Islet precursor cell (in vitro differentiated cells): ENCODE measurements around the gene NOS1AP.

Experiments used
- DNase-seq: peaks from one replicate; pipeline ENCODE4 v3.0.0-alpha.2; 2018

The NOS1AP gene

GRCh38 chr1:162224267-162224666, 154.8 kb downstream of the NOS1AP start:
- no peak for DNase-seq

DNA sequence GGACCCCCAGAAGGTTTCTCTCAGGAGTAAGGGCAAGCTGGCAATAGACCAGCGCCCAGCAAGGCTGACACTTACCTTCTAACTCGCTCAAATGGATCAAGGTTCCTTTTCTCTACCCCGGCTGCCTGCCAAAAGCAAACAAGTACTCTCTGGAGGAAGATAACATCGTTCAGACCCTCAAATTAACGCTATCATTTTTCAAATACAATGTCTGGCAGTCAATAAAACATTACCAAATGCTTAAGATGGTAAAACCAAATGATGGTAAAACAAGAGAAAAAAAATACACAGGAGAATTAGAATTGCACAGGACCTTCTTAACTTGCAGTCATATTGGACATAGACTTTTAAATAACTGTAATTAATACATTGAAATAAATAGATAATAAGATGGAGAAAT, 159.1 kb downstream of the NOS1AP start:
- DNase-seq: no peak

DNA sequence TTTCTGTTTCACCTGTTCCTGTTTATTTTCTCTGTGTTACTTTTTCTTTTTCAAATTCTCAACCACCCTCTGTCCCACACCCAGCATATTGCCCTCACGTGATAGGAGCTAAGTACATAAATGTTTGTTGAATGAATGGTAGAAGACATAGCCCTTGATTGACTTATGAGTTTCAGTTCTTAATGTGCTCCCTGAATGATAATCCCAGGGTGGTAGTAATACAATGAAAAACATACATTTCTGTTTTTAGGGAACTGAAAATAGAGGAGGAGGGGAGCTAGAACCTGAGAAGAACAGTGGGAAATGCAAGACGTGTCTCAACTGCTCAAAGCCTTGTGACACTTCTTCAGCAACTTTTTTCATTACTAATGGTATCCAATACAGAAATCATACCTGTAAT, 160.1 kb downstream of the NOS1AP start:
- DNase-seq: no peak

DNA sequence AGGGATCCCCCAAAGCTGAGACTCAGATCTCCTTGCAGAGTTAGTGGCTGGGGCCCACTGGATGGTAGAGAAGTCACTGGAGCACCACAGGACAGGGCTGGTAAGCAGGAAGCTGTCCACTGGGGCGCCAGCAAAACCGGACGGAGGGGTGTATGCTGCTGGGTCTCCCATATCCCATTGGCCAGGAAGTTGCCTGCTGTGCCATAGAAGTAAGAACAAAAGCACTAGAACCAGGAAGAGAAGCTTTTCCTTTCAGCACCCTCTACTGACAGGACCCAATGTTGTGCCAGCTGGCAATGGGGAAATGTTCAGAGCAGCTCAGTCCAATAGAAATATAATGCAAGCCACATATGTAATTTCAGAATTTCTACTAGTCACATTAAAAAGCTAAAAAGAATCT, 160.6 kb downstream of the NOS1AP start:
- peak; percentile 61 for DNase-seq

DNA sequence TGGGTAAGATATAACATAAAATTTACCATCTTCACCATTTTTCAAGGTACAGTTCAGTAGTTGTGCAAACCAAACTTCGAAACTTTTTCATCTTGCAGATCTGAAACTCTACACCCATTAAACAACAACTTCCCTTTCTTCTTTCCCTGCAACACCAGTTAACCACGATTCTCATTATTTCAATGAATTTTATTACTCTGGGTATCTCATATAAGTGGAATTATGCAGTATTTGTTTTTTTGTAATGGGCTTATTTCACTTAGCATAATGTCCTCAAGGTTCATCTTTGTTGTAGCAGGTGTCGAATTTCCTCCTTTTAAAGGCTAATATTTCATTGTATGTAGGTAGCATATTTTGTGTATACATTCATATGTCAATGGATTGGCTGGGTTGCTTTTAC, 161.0 kb downstream of the NOS1AP start:
- no peak for DNase-seq

DNA sequence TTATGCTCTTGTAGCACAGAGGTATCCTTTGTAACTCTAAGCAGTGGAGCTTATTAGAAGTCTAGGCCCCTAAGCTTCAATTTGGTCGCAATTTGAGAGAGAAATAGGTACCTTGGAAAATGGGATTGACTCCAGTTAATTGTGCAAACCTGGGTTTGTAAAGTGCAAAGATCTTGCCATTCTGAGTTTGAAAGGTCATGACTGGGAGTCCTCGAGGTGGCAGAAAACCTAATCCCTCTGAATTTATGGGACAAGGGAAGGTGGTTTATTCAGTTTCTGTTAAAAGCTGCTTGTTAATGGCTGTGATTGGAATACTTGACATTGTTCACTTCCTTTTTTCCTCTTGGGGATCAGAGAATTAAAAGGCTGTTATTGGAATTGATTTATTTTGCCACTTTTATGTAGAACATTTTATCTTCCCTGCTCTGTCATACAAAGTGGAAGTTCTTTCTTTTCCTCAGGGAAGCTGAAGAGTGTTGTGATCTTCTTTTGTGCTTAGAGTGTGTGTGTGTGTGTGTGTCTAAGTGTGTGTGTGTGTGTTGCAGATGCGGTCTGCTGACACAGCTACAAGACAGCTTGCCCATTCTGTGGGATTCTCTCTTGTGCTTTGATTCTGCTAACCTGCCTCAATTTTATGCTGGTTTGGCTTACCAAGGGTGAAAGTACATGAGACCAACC, 162.7 kb downstream of the NOS1AP start:
- DNase-seq: no peak

DNA sequence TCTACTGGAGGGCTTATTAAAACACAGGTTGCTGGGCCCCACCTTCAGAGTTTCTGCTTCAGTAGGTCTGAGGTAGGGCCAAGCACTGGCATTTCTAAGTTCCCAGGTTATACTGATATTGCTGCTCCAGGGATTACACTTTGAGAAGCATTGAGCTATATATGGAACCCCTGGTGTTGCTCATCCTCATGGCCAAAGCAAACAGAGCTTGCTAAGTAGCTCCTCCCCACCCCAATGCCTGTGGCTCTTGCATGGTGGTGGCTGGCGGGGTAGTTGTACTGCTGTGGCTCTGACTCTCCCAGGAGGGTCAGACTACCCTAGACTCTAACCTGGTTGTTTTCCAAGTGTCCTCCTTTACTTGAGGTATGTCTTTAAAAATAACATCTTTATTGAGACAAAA, 163.6 kb downstream of the NOS1AP start:
- DNase-seq: no peak

DNA sequence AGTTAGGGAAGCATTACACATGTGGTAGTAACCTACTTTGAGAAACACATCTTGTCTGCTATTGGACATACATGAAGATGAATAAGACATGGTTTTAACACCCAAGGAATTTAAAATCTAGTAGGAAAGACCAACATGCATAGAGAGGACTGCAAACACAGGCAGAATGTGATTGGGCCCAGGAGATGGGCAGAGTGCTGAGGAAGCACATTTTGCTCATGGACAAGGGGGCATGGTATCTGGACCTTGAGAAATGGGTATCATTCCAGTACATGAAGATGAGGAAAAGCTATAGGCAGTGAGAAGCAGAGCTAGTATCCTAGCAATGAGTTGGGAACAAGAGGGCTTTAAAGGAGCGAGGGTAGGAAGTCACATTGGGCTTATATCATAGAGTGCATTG, 164.4 kb downstream of the NOS1AP start:
- DNase-seq: no peak

DNA sequence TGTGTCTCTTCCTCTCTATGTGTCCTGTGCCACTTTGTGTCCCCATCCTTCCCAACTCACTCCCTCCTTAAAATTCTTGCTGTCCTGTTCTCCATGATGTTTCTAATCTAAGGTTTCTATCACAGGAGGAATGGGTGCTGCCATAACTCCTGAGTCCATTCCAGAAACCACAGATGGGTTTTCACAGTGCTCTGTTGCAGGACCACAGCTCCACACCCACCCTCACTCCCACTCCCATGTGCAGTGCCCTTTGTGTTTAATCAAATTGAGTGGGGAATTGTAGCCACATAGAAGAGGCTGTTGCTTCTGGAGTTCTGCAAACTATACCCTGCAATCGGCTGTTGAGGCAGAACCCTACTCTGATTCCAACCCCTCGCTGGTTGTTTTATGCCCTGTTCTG, 165.1 kb downstream of the NOS1AP start:
- no peak for DNase-seq

DNA sequence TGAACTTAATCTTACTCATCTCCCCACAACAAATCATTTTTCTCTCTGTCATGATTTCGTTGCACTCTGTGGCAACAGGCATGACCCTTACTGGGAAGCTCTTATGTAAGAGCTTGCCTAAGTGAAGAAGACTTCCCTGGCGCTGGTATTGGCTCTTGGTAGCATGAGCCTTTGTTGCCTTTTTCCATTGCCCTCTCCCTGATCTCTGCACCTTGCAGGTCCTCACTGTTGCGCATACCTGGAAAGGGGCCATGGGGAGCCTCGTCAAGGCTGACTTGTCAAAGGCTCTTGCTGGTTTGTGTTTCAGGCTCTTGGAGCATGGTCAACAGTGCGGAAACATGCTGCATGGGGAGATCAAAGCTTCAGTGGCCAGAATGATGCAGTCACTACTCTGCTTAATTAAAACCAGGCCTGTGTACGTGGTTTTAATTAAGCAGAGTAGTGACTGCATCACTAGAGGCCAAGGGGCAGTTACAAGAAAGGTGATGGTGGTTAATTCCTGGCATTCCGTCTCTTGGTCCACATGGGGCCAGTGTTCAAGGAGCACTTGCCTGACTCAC, 165.8 kb downstream of the NOS1AP start:
- DNase-seq: peak; percentile 62

- DNase-seq: no peak
Observed at GRCh38 chr1:162236201-162236600, 166.7 kb downstream of the NOS1AP start.

DNA sequence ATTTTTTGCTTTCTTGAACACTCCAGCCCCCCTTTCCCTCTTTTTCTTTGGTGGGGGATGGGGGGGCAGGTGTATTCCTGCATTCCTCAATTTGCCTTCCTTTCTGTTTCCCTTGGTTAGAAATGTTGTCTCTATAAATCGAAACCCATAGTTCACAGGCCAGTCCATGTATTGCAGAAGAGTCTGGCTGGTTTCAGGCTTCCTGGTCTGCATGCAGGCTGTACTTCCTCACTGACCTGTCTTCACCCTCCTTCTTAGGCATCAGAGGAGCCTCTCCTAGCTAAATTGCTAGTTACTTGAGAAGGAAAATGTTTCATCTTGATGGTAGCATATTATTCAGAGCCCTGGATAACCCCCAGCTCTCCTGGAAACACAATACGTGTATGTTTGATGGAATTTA, 167.1 kb downstream of the NOS1AP start:
- no peak for DNase-seq

DNA sequence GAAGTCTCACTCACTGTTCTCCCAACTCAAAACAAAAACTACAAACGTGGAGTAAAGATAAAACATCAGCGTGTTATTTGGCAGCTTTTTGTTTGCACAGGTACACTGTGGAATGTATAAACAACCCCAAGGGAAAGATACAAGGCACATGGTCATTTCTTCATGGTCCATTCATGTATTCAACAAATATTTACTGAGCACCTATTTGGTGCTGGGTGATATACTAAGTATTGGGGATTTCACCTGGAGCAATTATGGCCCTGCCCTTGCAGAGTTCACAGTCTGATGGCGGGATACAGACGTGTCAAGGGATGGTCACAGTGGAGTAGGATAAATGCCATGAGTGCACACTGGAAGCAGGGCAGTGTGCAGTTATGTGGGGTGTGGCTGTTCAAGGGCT, 171.1 kb downstream of the NOS1AP start:
- DNase-seq: no peak

- no peak for DNase-seq
Observed at GRCh38 chr1:162242804-162243203, 173.3 kb downstream of the NOS1AP start.

DNA sequence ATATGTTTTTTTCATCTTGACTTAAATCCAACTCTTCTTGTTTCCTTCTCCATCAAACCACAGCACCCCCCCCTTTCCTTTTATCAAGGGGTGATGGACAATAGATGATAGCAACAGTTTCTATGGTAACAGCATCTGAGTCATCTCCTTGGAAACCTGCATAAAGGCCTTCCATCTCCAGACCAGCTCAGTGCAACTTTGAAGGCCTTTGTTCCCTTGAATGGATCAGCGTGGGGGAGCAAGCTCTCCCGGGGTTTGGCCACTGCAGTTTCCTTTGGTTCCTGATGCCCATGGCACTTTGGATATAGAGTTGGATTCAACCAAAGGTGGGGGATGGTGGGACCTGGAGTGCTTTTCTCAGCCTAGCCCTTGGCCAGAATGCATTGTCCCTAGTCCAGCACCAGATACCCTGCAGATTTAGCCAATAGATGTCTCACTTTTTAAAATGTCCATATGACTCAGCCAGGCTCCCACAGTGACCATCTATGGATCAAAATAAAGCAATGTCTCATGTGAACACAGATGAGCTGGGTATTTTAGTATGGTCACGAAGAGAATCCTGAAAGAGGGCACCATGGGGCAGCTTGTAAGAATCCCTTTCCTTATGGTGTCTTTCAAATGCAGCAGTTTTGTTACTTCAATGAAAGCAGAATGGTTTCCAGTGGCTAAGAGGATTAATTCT, 179.5 kb downstream of the NOS1AP start:
- DNase-seq: no peak

DNA sequence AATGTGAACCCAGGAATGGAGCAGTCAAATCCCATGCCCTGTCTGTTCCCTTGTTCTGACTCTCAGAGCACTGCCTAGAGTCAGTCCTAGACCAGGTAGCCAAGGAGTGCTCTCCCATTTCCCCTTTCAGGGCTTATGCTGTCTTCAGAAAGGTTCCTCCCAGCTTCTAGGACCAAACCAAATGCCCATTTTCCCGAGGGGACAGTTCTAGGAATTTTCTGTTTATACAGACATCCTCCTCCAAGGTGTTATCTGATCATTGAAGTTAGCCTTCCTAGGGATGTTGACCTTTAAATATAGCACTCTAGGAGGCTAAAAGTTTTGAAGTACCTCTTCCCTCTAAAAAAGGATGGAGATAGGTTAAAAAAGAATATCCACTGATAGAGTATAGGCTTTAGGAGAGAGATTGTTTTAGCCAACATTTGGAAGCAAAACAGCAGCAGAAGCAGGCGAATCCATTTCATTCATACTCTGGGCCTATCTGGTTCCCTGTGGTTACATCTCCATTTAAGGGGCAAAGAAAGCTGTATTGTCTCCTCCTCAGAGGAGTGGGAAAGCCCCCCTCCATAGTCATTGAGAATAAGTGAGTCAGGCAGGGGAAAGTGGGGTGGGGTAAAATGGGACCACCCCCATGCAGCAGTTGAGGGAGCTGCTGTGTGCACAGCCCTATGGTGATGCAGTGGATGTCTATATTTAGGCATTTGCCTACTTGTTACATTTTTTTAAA, 180.7 kb downstream of the NOS1AP start:
- DNase-seq: no peak

- DNase-seq: peak; percentile 62
Observed at GRCh38 chr1:162251102-162251501, 181.6 kb downstream of the NOS1AP start.

GRCh38 chr1:162252214-162252613, 182.7 kb downstream of the NOS1AP start:
- no peak for DNase-seq

DNA sequence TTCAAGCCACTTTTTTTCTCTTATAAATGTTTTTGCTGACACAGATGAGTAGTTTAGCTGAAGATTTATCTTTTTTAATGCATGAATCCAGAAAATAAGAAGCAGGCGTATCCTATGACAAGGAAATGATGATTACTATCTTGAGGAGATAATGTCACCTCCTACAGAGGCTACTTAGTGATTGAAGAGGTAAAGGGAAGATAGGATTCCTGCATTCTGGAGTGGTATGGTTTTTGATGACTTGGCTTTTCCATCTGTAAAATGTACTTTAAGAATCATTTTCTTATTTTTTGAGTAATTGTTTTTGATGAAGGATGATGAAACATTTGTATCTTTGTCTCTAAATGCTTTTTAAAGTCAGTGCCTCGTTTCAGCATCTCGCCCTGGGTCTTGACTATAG, 184.3 kb downstream of the NOS1AP start:
- no peak for DNase-seq

GRCh38 chr1:162256287-162256686, 186.8 kb downstream of the NOS1AP start:
- DNase-seq: no peak

- no peak for DNase-seq
Observed at GRCh38 chr1:162258394-162258793, 188.9 kb downstream of the NOS1AP start.

GRCh38 chr1:162259894-162260455, 190.5 kb downstream of the NOS1AP start:
- no peak for DNase-seq

DNA sequence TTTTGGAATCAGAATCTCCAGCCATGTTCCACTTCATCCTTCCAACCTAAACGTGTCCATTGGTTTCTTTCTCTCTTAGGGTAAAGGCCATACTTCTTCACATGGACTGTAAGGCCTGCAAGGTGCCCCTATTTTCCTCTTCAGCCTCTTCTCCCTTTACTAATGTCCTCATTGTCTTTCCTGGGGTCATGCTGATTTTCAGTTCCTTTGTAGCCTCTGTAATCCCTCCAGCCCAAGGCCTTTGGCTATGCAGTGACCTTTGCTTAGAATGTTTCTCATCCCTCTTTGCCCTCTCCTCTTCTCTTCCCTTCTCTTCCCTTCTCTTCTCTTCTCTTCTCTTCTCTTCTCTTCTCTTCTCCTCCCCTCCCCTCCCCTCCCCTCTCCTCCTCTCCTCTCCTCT, 194.6 kb downstream of the NOS1AP start:
- no peak for DNase-seq

GRCh38 chr1:162265983-162266382, 196.5 kb downstream of the NOS1AP start:
- DNase-seq: peak; percentile 23
